Caco-2 (cell line): ENCODE data around the gene LNPK. TPM values are rescaled to one million over a fixed set of nuclear protein-coding genes. Genes with fewer than 3 reads are reported as not detected.

Source experiments
- BruUV-seq: library from RNA; stranded (reverse); fragments of 400-500 nt; replicated peaks from 2 replicates; lab custom pipeline; 2021; lab: Mats Ljungman, UMichigan
- CTCF ChIA-PET: fragments of 300-600 bp; sonication (Branson Sonifier 250); formaldehyde crosslinking; loops from one replicate; lab custom pipeline; 2022; ENCODE audit warnings: antibody characterized with exemption; lab: Charles Lee
- POLR2A ChIA-PET: fragments of 300-600 bp; sonication (Branson Sonifier 250); formaldehyde crosslinking; loops from one replicate; lab custom pipeline; 2022; ENCODE audit warnings: antibody characterized with exemption; lab: Charles Lee
- DNase-seq, 2 experiments: peaks; one replicate each; pipeline versions ENCODE4 v3.0.0 to v3.0.0-alpha.2; 2020 to 2022
- H3K27me3 ChIP-seq: replicated peaks from 2 replicates; pipeline ENCODE4 v1.6.0; 2011; ENCODE audit warnings: low read length; ENCODE audit not compliant: control insufficient read depth, insufficient read depth
- H3K36me3 ChIP-seq: 2 replicates; pipeline ENCODE4 v1.5.1; 2011; ENCODE audit warnings: low read length; ENCODE audit not compliant: control insufficient read depth, insufficient read depth
- H3K4me1 ChIP-seq: fragments of 250-450 bp; sonication (Bioruptor Pico); 2 replicates; pipeline ENCODE4 v1.5.1; 2020; ENCODE audit warnings: mild to moderate bottlenecking
- H3K4me3 ChIP-seq: 2 replicates; pipeline ENCODE4 v1.5.1; 2011; ENCODE audit warnings: low read depth, mild to moderate bottlenecking, control low read depth, low read length
- H3K9me3 ChIP-seq: fragments of 250-450 bp; sonication (Bioruptor Pico); 2 replicates; pipeline ENCODE4 v1.5.1; 2020; ENCODE audit warnings: mild to moderate bottlenecking, moderate library complexity
- H3K27ac Mint-ChIP-seq: one replicate; pipeline ENCODE4 v1.8.0; 2022; ENCODE audit warnings: mixed read lengths; ENCODE audit not compliant: unreplicated experiment
- H3K27me3 Mint-ChIP-seq: one replicate; pipeline ENCODE4 v1.8.0; 2022; ENCODE audit warnings: mixed read lengths; ENCODE audit not compliant: insufficient read depth, unreplicated experiment
- H3K36me3 Mint-ChIP-seq: one replicate; pipeline ENCODE4 v1.8.0; 2022; ENCODE audit warnings: mild to moderate bottlenecking, mixed read lengths; ENCODE audit not compliant: insufficient read depth, unreplicated experiment
- H3K4me1 Mint-ChIP-seq: one replicate; pipeline ENCODE4 v1.8.0; 2022; ENCODE audit warnings: low read depth, mixed read lengths; ENCODE audit not compliant: unreplicated experiment
- H3K4me3 Mint-ChIP-seq: one replicate; pipeline ENCODE4 v1.8.0; 2022; ENCODE audit warnings: mild to moderate bottlenecking, moderate library complexity, mixed read lengths; ENCODE audit not compliant: unreplicated experiment
- H3K9me3 Mint-ChIP-seq: one replicate; pipeline ENCODE4 v1.8.0; 2022; ENCODE audit warnings: mixed read lengths; ENCODE audit not compliant: unreplicated experiment
- CTCF ChIP-seq, 2 experiments: fragments of 200-600 bp in 1 of 2; IDR thresholded peaks; 1 replicate in 1 of 2; 2 replicates in 1 of 2; pipeline versions ENCODE4 v1.5.1 to v1.8.0; 2011 to 2022; ENCODE audit warnings: antibody characterized with exemption in 1 of 2, control low read depth in 1 of 2, inconsistent platforms in 1 of 2, low read depth in 1 of 2, low read length in 1 of 2, mild to moderate bottlenecking in 1 of 2, moderate library complexity in 1 of 2; ENCODE audit not compliant: insufficient read depth in 1 of 2, severe bottlenecking in 1 of 2, unreplicated experiment in 1 of 2
- intact Hi-C: fragments of 100-400 bp; cut with micrococcal nuclease; formaldehyde crosslinking; loops from one replicate; pipeline ENCODE4 v1.10.0; 2022; ENCODE audit not compliant: unreplicated experiment
- total RNA-seq: library from RNA; stranded (reverse); gene quantifications from 2 replicates; pipeline ENCODE4 v1.2.3, GENCODE V29; 2022

The LNPK gene
- total RNA-seq, 1 experiment from 2014 or later: 19.1 TPM

GRCh38 chr2:175973373-175973772 is 28.7 kb downstream of the LNPK start:
- H3K27me3 ChIP-seq: no peaks in the 10 kb centered on the region
- ChIA-PET POLR2A (no interaction called here), CTCF (no interaction called here)
- intact Hi-C loops: no loop called here
- no peak overlapping the region for H3K4me3 ChIP-seq
- H3K4me3 Mint-ChIP-seq: no peak overlapping the region
- H3K36me3 Mint-ChIP-seq: no peaks in the 10 kb centered on the region
- H3K4me1 ChIP-seq: no peaks in the 10 kb centered on the region
- no TSS peak for BruUV-seq
- H3K27me3 Mint-ChIP-seq: no peaks in the 10 kb centered on the region
- no peaks in the 10 kb centered on the region for H3K9me3 Mint-ChIP-seq
- H3K9me3 ChIP-seq: no peaks in the 10 kb centered on the region
- no peaks in the 10 kb centered on the region for H3K36me3 ChIP-seq
- no peaks in the 10 kb centered on the region for H3K4me1 Mint-ChIP-seq
- no peak for TF ChIP-seq CTCF (IDR thresholded peaks at IDR 0.05; ENCODE audit: insufficient read depth in 1 of 2, low read depth in 1 of 2, low read length in 1 of 2, severe bottlenecking in 1 of 2, unreplicated experiment in 1 of 2)
- H3K27ac Mint-ChIP-seq: no peak overlapping the region
- DNase-seq: no peak

- H3K27me3 Mint-ChIP-seq: no peaks in the 10 kb centered on the region
- H3K36me3 ChIP-seq: no peaks in the 10 kb centered on the region
- TF ChIP-seq CTCF (IDR thresholded peaks at IDR 0.05; ENCODE audit: insufficient read depth in 1 of 2, low read depth in 1 of 2, low read length in 1 of 2, severe bottlenecking in 1 of 2, unreplicated experiment in 1 of 2): no peak
- BruUV-seq: no TSS peak
- ChIA-PET CTCF (no interaction called here), POLR2A (no interaction called here)
- no peaks in the 10 kb centered on the region for H3K36me3 Mint-ChIP-seq
- H3K27ac Mint-ChIP-seq: no peak overlapping the region
- no peaks in the 10 kb centered on the region for H3K4me1 Mint-ChIP-seq
- DNase-seq: no peak
- H3K4me3 ChIP-seq: no peak overlapping the region
- H3K27me3 ChIP-seq: no peaks in the 10 kb centered on the region
- no peak overlapping the region for H3K4me3 Mint-ChIP-seq
- H3K4me1 ChIP-seq: no peaks in the 10 kb centered on the region
- no peaks in the 10 kb centered on the region for H3K9me3 ChIP-seq
- intact Hi-C loops: no loop called here
- H3K9me3 Mint-ChIP-seq: no peaks in the 10 kb centered on the region
These were observed 35.2 kb downstream of the LNPK start for GRCh38 chr2:175966839-175967238.

- no peak for TF ChIP-seq CTCF (IDR thresholded peaks at IDR 0.05; ENCODE audit: insufficient read depth in 1 of 2, low read depth in 1 of 2, low read length in 1 of 2, severe bottlenecking in 1 of 2, unreplicated experiment in 1 of 2)
- Mint-ChIP-seq H3K4me1 (no peaks in the 10 kb centered on the region), H3K9me3 (no peaks in the 10 kb centered on the region), H3K27ac (no peak overlapping the region), H3K36me3 (no peaks in the 10 kb centered on the region), H3K4me3 (no peak overlapping the region), H3K27me3 (no peaks in the 10 kb centered on the region)
- BruUV-seq: no TSS peak
- no peak overlapping the region for H3K4me3 ChIP-seq
- H3K27me3 ChIP-seq: no peaks in the 10 kb centered on the region
- no peaks in the 10 kb centered on the region for H3K4me1 ChIP-seq
- CTCF ChIA-PET: no interaction called here
- H3K36me3 ChIP-seq: no peaks in the 10 kb centered on the region
- intact Hi-C loops: loop anchor here (2.0 kb wide), 1 partner anchor 119 kb away; no protein-coding TSS in a partner anchor
- no peaks in the 10 kb centered on the region for H3K9me3 ChIP-seq
- no peak for DNase-seq
- POLR2A ChIA-PET: no interaction called here
These were observed 36.3 kb downstream of the LNPK start for GRCh38 chr2:175965773-175966172.
